Measurements from ENCODE around the gene KCNJ15. TPM values are rescaled to one million over a fixed set of nuclear protein-coding genes. Genes with fewer than 3 reads are reported as not detected.

KCNJ15 gene
- total RNA-seq, 1 experiment from 2014 or later = not detected

GRCh38 chr21:38280454-38280853, 23.7 kb downstream of the KCNJ15 start:
- DNase-seq (ENCODE audit: low read depth, low spot score) (no peak), ATAC-seq (no peak)
- Histone ChIP-seq H3K79me2 (ENCODE audit: insufficient read depth, low read length) (no peaks in the 10 kb centered on the region), H3K9me2 (ENCODE audit: insufficient read depth) (no peaks in the 10 kb centered on the region), H3K27ac (ENCODE audit: low read depth, low read length) (no peak overlapping the region), H4K20me1 (ENCODE audit: insufficient read depth) (no peaks in the 10 kb centered on the region), H3K36me3 (ENCODE audit: control insufficient read depth in 1 of 2, insufficient read depth in 2 of 2, low read length in 2 of 2) (no peaks in the 10 kb centered on the region), H3K9ac (ENCODE audit: low read length) (no peak overlapping the region), H3K4me3 (replicated peaks in 1 of 2; ENCODE audit: low read depth in 1 of 2, low read length in 2 of 2) (no peak overlapping the region), H3K27me3 (ENCODE audit: insufficient read depth, low read length) (no peaks in the 10 kb centered on the region; the same call in 1 of the 2 replicates), H3K9me3 (ENCODE audit: control insufficient read depth in 1 of 2, insufficient read depth in 1 of 2, low read depth in 1 of 2, low read length in 2 of 2) (no peaks in the 10 kb centered on the region; a peak in 1 of 4 replicates), H3K4me2 (ENCODE audit: low read length) (no peak overlapping the region), H3K4me1 (ENCODE audit: control insufficient read depth in 1 of 2, insufficient read depth in 2 of 2, low read length in 2 of 2) (no peaks in the 10 kb centered on the region), H2AFZ (ENCODE audit: low read depth, low read length, poor library complexity, severe bottlenecking) (no peak overlapping the region)
- intact Hi-C loops (cut with micrococcal nuclease) = no loop called here
- POLR2A ChIA-PET = no interaction called here
- TF ChIP-seq REST (IDR thresholded peaks at IDR 0.05; ENCODE audit: low read depth) = no peak
- BruUV-seq (replicated peaks) = no TSS peak
- CTCF ChIA-PET = no interaction called here
- RAD21 ChIA-PET (ENCODE audit: low non-redundant PET in 1 of 2, low total read pairs in 2 of 2, uncharacterized antibody in 2 of 2, unreplicated experiment in 2 of 2) = no interaction called here

GRCh38 chr21:38280867-38281266, 24.1 kb downstream of the KCNJ15 start:
- no peak overlapping the region for H2AFZ ChIP-seq (ENCODE audit: low read depth, low read length, poor library complexity, severe bottlenecking)
- H3K4me3 ChIP-seq (replicated peaks in 1 of 2; ENCODE audit: low read depth in 1 of 2, low read length in 2 of 2) = no peak overlapping the region
- intact Hi-C loops (cut with micrococcal nuclease) = no loop called here
- ChIA-PET POLR2A (no interaction called here), RAD21 (ENCODE audit: low non-redundant PET in 1 of 2, low total read pairs in 2 of 2, uncharacterized antibody in 2 of 2, unreplicated experiment in 2 of 2) (no interaction called here), CTCF (no interaction called here)
- no peaks in the 10 kb centered on the region for H3K4me1 ChIP-seq (ENCODE audit: control insufficient read depth in 1 of 2, insufficient read depth in 2 of 2, low read length in 2 of 2)
- no peak overlapping the region for H3K9ac ChIP-seq (ENCODE audit: low read length)
- H3K9me2 ChIP-seq (ENCODE audit: insufficient read depth) = no peaks in the 10 kb centered on the region
- H3K9me3 ChIP-seq (ENCODE audit: control insufficient read depth in 1 of 2, insufficient read depth in 1 of 2, low read depth in 1 of 2, low read length in 2 of 2) = no peaks in the 10 kb centered on the region; a peak in 1 of 4 replicates
- no peaks in the 10 kb centered on the region for H3K79me2 ChIP-seq (ENCODE audit: insufficient read depth, low read length)
- H3K36me3 ChIP-seq (ENCODE audit: control insufficient read depth in 1 of 2, insufficient read depth in 2 of 2, low read length in 2 of 2) = no peaks in the 10 kb centered on the region
- H3K27me3 ChIP-seq (ENCODE audit: insufficient read depth, low read length) = no peaks in the 10 kb centered on the region; the same call in 1 of the 2 replicates
- BruUV-seq (replicated peaks) = no TSS peak
- no peak overlapping the region for H3K4me2 ChIP-seq (ENCODE audit: low read length)
- ATAC-seq = no peak
- H4K20me1 ChIP-seq (ENCODE audit: insufficient read depth) = no peaks in the 10 kb centered on the region
- TF ChIP-seq ATF3 (IDR thresholded peaks at IDR 0.05) = no peak
- TF ChIP-seq EZH2 (IDR thresholded peaks at IDR 0.05) = no peak
- no peak for TF ChIP-seq REST (IDR thresholded peaks at IDR 0.05; ENCODE audit: low read depth)
- TF ChIP-seq CEBPB (IDR thresholded peaks at IDR 0.05; ENCODE audit: low read depth) = no peak
- TF ChIP-seq ELF1 (IDR thresholded peaks at IDR 0.05; ENCODE audit: borderline replicate concordance, low read depth) = no peak
- no peak for TF ChIP-seq FOSL1 (IDR thresholded peaks at IDR 0.05; ENCODE audit: low read depth)
- no peak for TF ChIP-seq ZBTB33 (IDR thresholded peaks at IDR 0.05; ENCODE audit: extremely low read depth, insufficient replicate concordance, low read length)
- no peak for TF ChIP-seq YY1 (IDR thresholded peaks at IDR 0.05; ENCODE audit: extremely low read depth, insufficient replicate concordance, low read depth, low read length)
- no peak for DNase-seq (ENCODE audit: low read depth, low spot score)
- H3K27ac ChIP-seq (ENCODE audit: low read depth, low read length) = no peak overlapping the region

Measured in HCT116 (cell line).